ENCODE data around the gene GARNL3. TPM values are rescaled to one million over a fixed set of nuclear protein-coding genes. Genes with fewer than 3 reads are reported as not detected.

The GARNL3 gene
- total and polyA plus RNA-seq, 2 experiments from 2014 or later, result 8.7 to 21.9 TPM

DNA sequence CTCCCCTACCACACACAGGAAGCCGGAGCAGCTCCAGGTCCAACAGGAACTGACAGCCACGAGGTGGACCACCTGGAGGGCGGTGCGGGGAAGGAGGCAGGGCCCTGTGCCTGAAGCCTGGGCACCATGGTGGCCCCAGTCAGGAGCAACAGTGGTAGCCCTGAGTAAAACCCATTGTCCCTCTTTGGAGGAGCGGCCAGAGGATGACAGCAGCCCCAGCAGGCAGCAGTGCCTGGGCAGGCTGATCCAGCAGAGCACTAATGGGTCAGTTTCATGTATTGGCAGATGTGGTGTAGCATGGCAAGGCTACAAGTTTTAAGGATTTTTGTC, 47.7 kb upstream of the GARNL3 start:
- Mint-ChIP-seq H3K4me1 (peaks cover 8% of the 10 kb centered on the region), H3K27me3 (ENCODE audit: insufficient read depth, low read depth, poor library complexity) (peaks cover 4% of the 10 kb centered on the region), H3K9me3 (no peaks in the 10 kb centered on the region), H3K36me3 (ENCODE audit: low read depth) (no peaks in the 10 kb centered on the region), H3K4me3 (no peak overlapping the region), H3K27ac (no peak overlapping the region)
- no peak overlapping the region for H3K27ac ChIP-seq (ENCODE audit: low read depth)
- no peaks in the 10 kb centered on the region for H3K4me1 ChIP-seq (ENCODE audit: insufficient read depth)
- H2AFZ ChIP-seq, result no peak overlapping the region
- H4K20me1 ChIP-seq (replicated peaks; ENCODE audit: insufficient read depth), result no peaks in the 10 kb centered on the region
- H3K27me3 ChIP-seq (ENCODE audit: insufficient read depth), result no peaks in the 10 kb centered on the region
- DNase-seq (ENCODE audit: low spot score) (no peak), ATAC-seq (no peak)
- H3K79me2 ChIP-seq (replicated peaks; ENCODE audit: insufficient read depth), result no peaks in the 10 kb centered on the region
- no peaks in the 10 kb centered on the region for H3K9me2 ChIP-seq (ENCODE audit: insufficient read depth)
- no peak overlapping the region for H3K4me2 ChIP-seq
- no peak for TF ChIP-seq STAT1 (IDR thresholded peaks at IDR 0.05; ENCODE audit: unreplicated experiment)
- no peak for TF ChIP-seq ETS1 (IDR thresholded peaks at IDR 0.05)
- no peak for TF ChIP-seq ZNF462 (CRISPR knock-in tag; IDR thresholded peaks at IDR 0.05)
- no peak for TF ChIP-seq REST (IDR thresholded peaks at IDR 0.05; ENCODE audit: unreplicated experiment)
- no peak for TF ChIP-seq EZH2phosphoT487 (IDR thresholded peaks at IDR 0.05; ENCODE audit: unreplicated experiment)
- TF ChIP-seq, protein P1, sequence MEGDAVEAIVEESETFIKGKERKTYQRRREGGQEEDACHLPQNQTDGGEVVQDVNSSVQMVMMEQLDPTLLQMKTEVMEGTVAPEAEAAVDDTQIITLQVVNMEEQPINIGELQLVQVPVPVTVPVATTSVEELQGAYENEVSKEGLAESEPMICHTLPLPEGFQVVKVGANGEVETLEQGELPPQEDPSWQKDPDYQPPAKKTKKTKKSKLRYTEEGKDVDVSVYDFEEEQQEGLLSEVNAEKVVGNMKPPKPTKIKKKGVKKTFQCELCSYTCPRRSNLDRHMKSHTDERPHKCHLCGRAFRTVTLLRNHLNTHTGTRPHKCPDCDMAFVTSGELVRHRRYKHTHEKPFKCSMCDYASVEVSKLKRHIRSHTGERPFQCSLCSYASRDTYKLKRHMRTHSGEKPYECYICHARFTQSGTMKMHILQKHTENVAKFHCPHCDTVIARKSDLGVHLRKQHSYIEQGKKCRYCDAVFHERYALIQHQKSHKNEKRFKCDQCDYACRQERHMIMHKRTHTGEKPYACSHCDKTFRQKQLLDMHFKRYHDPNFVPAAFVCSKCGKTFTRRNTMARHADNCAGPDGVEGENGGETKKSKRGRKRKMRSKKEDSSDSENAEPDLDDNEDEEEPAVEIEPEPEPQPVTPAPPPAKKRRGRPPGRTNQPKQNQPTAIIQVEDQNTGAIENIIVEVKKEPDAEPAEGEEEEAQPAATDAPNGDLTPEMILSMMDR (conservative IDR thresholded peaks at IDR 0.05; ENCODE audit: low read depth in 2 of 2), result no peak
- TF ChIP-seq CREB1 (CRISPR knock-in tag; IDR thresholded peaks at IDR 0.05; ENCODE audit: low read depth), result no peak
- no peak for TF ChIP-seq ZNF331 (CRISPR knock-in tag; IDR thresholded peaks at IDR 0.05; ENCODE audit: low read depth)
- no peak for TF ChIP-seq ZNF114 (CRISPR knock-in tag; IDR thresholded peaks at IDR 0.05)
- no peak for TF ChIP-seq JUNB (IDR thresholded peaks at IDR 0.05; ENCODE audit: unreplicated experiment)
- TF ChIP-seq EZH2 (IDR thresholded peaks at IDR 0.05; ENCODE audit: low read depth, unreplicated experiment), result no peak
- no peak for TF ChIP-seq POLR2AphosphoS5 (IDR thresholded peaks at IDR 0.05; ENCODE audit: low read depth)
- no peak for TF ChIP-seq NANOG (IDR thresholded peaks at IDR 0.05; ENCODE audit: borderline replicate concordance)
- H3F3A ChIP-seq (replicated peaks; ENCODE audit: low read depth), result no peaks in the 10 kb centered on the region
- no peak overlapping the region for H3K4me3 ChIP-seq
- H3K36me3 ChIP-seq (ENCODE audit: insufficient read depth), result no peaks in the 10 kb centered on the region
